Keratinocyte (primary cell): ENCODE measurements around the gene FLNB.

Experiments used
- CTCF ChIP-seq, 3 experiments: IDR thresholded peaks in 1 of 3; conservative IDR thresholded peaks in 1 of 3; optimal IDR thresholded peaks in 1 of 3; 2 replicates in 2 of 3; 3 replicates in 1 of 3; pipeline versions ENCODE3 to v1.5.1; 2011; ENCODE audit warnings: low read length in 3 of 3, mild to moderate bottlenecking in 3 of 3, moderate library complexity in 2 of 3, control low read depth in 1 of 3, inconsistent platforms in 1 of 3; ENCODE audit not compliant: insufficient read depth in 2 of 3; ENCODE audit errors: extremely low read depth in 1 of 3
- EZH2 ChIP-seq: IDR thresholded peaks from one replicate; pipeline ENCODE4 v1.6.1; 2012; ENCODE audit warnings: inconsistent platforms, mild to moderate bottlenecking, low read length, moderate library complexity

GRCh38 chr3:58047826-58048225 lies 39.6 kb downstream of the FLNB start:
- TF ChIP-seq CTCF (optimal IDR thresholded peaks at IDR 0.05 in 1 of 3, IDR thresholded peaks at IDR 0.05 in 1 of 3, conservative IDR thresholded peaks at IDR 0.05 in 1 of 3; ENCODE audit: extremely low read depth in 1 of 3, insufficient read depth in 2 of 3, low read length in 3 of 3), result no peak
- TF ChIP-seq EZH2, result no peak
